HCT116 (cell line): ENCODE results near the gene GUSB. TPM values are rescaled to one million over a fixed set of nuclear protein-coding genes. Genes with fewer than 3 reads are reported as not detected.

Experiments
- ATAC-seq: fragments of 200-7000 bp; cut with Tn5 transposase; 2 replicates; pipeline ENCODE4 v1.9.1; 2020; ENCODE audit warnings: mild to moderate bottlenecking, moderate library complexity
- BruUV-seq: library from RNA; stranded (reverse); fragments of 400-500 nt; replicated peaks from 2 replicates; lab custom pipeline; 2021; lab: Mats Ljungman, UMichigan
- CTCF ChIA-PET: fragments of 300-600 bp; sonication (Branson Sonifier 250); formaldehyde crosslinking; loops from one replicate; lab custom pipeline; 2021; ENCODE audit warnings: antibody characterized with exemption; lab: Charles Lee
- POLR2A ChIA-PET: fragments of 300-600, 350-600 bp; sonication (Branson Sonifier 250); formaldehyde crosslinking; loops from one replicate; lab custom pipeline; 2021; ENCODE audit warnings: antibody characterized with exemption; lab: Charles Lee
- RAD21 ChIA-PET, 2 experiments: fragments of 300-600 bp; sonication (Branson Sonifier 250); formaldehyde crosslinking; loops; one replicate each; lab custom pipeline; 2023; ENCODE audit warnings: low total read pairs in 2 of 2; ENCODE audit not compliant: uncharacterized antibody in 2 of 2, unreplicated experiment in 2 of 2, low non-redundant PET in 1 of 2; lab: Charles Lee
- DNase-seq: peaks from one replicate; pipeline ENCODE4 v3.0.0-alpha.2; 2010; ENCODE audit warnings: low read depth, low spot score
- H2AFZ ChIP-seq: fragments of 200-600 bp; shearing (Covaris generic), sonication (generic); 2 replicates; pipeline ENCODE4 v1.6.1; 2017; ENCODE audit warnings: low read depth, mixed run types, mixed read lengths, antibody characterized with exemption, low read length; ENCODE audit not compliant: poor library complexity, severe bottlenecking
- H3K27ac ChIP-seq: 2 replicates; pipeline ENCODE4 v1.5.1; 2012; ENCODE audit warnings: low read depth, low read length
- H3K27me3 ChIP-seq: fragments of 200-600 bp; sonication (generic); 2 replicates; pipeline ENCODE4 v1.6.1; 2016; ENCODE audit warnings: mixed run types, low read length, mixed read lengths; ENCODE audit not compliant: insufficient read depth
- H3K36me3 ChIP-seq, 2 experiments: fragments of 200-500 bp in 1 of 2; fragments of 200-600 bp in 1 of 2; sonication (Bioruptor generic) in 1 of 2; sonication (generic) in 1 of 2; 2 replicates each; pipeline versions ENCODE4 v1.5.1 to v1.6.1; 2014 to 2016; ENCODE audit warnings: low read length in 2 of 2, inconsistent platforms in 1 of 2, mixed read lengths in 1 of 2, mixed run types in 1 of 2; ENCODE audit not compliant: insufficient read depth in 2 of 2, control insufficient read depth in 1 of 2
- H3K4me1 ChIP-seq, 2 experiments: fragments of 200-600 bp in 1 of 2; sonication (generic) in 1 of 2; 2 replicates each; pipeline versions ENCODE4 v1.5.1 to v1.6.1; 2012 to 2017; ENCODE audit warnings: low read length in 2 of 2, inconsistent platforms in 1 of 2, mild to moderate bottlenecking in 1 of 2, mixed read lengths in 1 of 2, mixed run types in 1 of 2, moderate library complexity in 1 of 2; ENCODE audit not compliant: insufficient read depth in 2 of 2, control insufficient read depth in 1 of 2
- H3K4me2 ChIP-seq: fragments of 200-600 bp; sonication (generic); 2 replicates; pipeline ENCODE4 v1.6.1; 2017; ENCODE audit warnings: mixed run types, low read length, mixed read lengths
- H3K4me3 ChIP-seq, 2 experiments: fragments of 200-600 bp in 1 of 2; sonication (generic) in 1 of 2; replicated peaks in 1 of 2; 2 replicates each; pipeline ENCODE4 v1.5.1; 2011 to 2016; ENCODE audit warnings: low read length in 2 of 2, control low read depth in 1 of 2, low read depth in 1 of 2, mild to moderate bottlenecking in 1 of 2, mixed read lengths in 1 of 2, mixed run types in 1 of 2
- H3K79me2 ChIP-seq: fragments of 200-600 bp; sonication (generic); 2 replicates; pipeline ENCODE4 v1.6.1; 2017; ENCODE audit warnings: mild to moderate bottlenecking, mixed run types, low read length, moderate library complexity, mixed read lengths; ENCODE audit not compliant: insufficient read depth
- H3K9ac ChIP-seq: fragments of 200-600 bp; sonication (generic); 2 replicates; pipeline ENCODE4 v1.6.1; 2016; ENCODE audit warnings: low read length, mixed read lengths
- H3K9me2 ChIP-seq: fragments of 200-600 bp; sonication (generic), shearing (Covaris generic); 2 replicates; pipeline ENCODE4 v1.6.1; 2017; ENCODE audit warnings: mixed run types, mild to moderate bottlenecking, moderate library complexity; ENCODE audit not compliant: insufficient read depth
- H3K9me3 ChIP-seq, 2 experiments: fragments of 200-500 bp in 1 of 2; fragments of 200-600 bp in 1 of 2; sonication (Bioruptor generic) in 1 of 2; sonication (generic) in 1 of 2; 2 replicates each; pipeline ENCODE4 v1.6.1; 2014 to 2017; ENCODE audit warnings: low read length in 2 of 2, mixed read lengths in 2 of 2, inconsistent platforms in 1 of 2, low read depth in 1 of 2, mild to moderate bottlenecking in 1 of 2, mixed run types in 1 of 2, moderate library complexity in 1 of 2; ENCODE audit not compliant: control insufficient read depth in 1 of 2, insufficient read depth in 1 of 2
- H4K20me1 ChIP-seq: fragments of 200-600 bp; sonication (generic), shearing (Covaris generic); 2 replicates; pipeline ENCODE4 v1.6.1; 2017; ENCODE audit warnings: mixed run types, mild to moderate bottlenecking, moderate library complexity; ENCODE audit not compliant: insufficient read depth
- JUND ChIP-seq: IDR thresholded peaks from 2 replicates; pipeline ENCODE4 v1.6.1; 2012
- intact Hi-C: fragments of 100-400 bp; cut with micrococcal nuclease; formaldehyde crosslinking; loops from 2 replicates; pipeline ENCODE4 v1.10.0; 2022
- total RNA-seq: library from RNA; stranded (reverse); gene quantifications from one replicate; pipeline ENCODE4 v1.2.1, GENCODE V29; 2021; ENCODE audit not compliant: unreplicated experiment
- TF ChIP-seq, protein P1 (sequence below), 3 experiments: fragments of 200-600 bp in 1 of 3; sonication (generic) in 1 of 3; IDR thresholded peaks in 2 of 3; conservative IDR thresholded peaks in 1 of 3; 2 replicates each; pipeline ENCODE4 v1.5.1; 2012 to 2017; ENCODE audit warnings: low read depth in 2 of 3, low read length in 2 of 3, antibody characterized with exemption in 1 of 3, borderline replicate concordance in 1 of 3, control low read depth in 1 of 3, mild to moderate bottlenecking in 1 of 3, mixed read lengths in 1 of 3, mixed run types in 1 of 3, moderate library complexity in 1 of 3; ENCODE audit not compliant: insufficient read depth in 1 of 3
- TF ChIP-seq, protein P2 (sequence below): IDR thresholded peaks from 2 replicates; pipeline ENCODE4 v1.6.1; 2012

GUSB gene
- total RNA-seq, 1 experiment from 2014 or later, result 31.5 TPM

DNA sequence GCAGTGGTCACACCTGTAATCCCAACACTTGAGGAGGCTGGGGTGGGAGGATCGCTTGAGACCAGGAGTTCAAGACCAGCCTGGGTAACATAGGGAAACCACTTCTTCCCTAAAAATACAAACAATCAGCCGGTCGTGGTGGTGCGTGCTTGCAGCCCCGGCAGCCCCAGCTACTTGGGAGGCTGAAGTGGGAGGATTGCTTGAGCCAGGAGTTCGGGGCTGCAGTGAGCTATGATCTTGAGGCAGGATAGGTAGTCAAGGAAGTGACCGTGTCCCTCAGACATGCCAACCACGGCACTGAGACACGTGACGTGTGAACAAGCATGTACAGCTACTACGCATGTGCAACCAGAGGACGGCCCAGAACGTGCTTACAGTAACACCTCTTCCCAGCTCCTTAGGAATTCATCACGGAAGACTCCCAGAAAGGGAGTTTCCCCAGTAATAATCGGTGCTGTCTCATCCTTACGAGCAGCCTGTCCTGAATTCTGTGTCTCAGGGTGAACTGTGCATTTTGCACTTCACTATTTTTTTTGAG, 5.3 kb downstream of the GUSB start:
- Histone ChIP-seq H3K27me3 (no peaks in the 10 kb centered on the region), H3K4me1 (peaks cover 7 to 9% of the 10 kb centered on the region in 2 experiments; a peak in 3 of 4 replicates), H4K20me1 (no peaks in the 10 kb centered on the region), H3K79me2 (peaks cover 34% of the 10 kb centered on the region), H3K9me2 (no peaks in the 10 kb centered on the region), H2AFZ (no peak overlapping the region), H3K36me3 (peaks cover 11 to 25% of the 10 kb centered on the region in 2 experiments; a peak in 3 of 4 replicates), H3K9me3 (no peaks in the 10 kb centered on the region), H3K4me2 (no peak overlapping the region), H3K27ac (no peak overlapping the region), H3K9ac (no peak overlapping the region), H3K4me3 (no peak overlapping the region)
- RAD21 ChIA-PET, result no interaction called here
- no peak for DNase-seq
- POLR2A ChIA-PET, result no interaction called here
- intact Hi-C loops, result no loop called here
- BruUV-seq, result no TSS peak
- CTCF ChIA-PET, result no interaction called here
- TF ChIP-seq, protein P1, sequence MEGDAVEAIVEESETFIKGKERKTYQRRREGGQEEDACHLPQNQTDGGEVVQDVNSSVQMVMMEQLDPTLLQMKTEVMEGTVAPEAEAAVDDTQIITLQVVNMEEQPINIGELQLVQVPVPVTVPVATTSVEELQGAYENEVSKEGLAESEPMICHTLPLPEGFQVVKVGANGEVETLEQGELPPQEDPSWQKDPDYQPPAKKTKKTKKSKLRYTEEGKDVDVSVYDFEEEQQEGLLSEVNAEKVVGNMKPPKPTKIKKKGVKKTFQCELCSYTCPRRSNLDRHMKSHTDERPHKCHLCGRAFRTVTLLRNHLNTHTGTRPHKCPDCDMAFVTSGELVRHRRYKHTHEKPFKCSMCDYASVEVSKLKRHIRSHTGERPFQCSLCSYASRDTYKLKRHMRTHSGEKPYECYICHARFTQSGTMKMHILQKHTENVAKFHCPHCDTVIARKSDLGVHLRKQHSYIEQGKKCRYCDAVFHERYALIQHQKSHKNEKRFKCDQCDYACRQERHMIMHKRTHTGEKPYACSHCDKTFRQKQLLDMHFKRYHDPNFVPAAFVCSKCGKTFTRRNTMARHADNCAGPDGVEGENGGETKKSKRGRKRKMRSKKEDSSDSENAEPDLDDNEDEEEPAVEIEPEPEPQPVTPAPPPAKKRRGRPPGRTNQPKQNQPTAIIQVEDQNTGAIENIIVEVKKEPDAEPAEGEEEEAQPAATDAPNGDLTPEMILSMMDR (IDR thresholded peaks at IDR 0.05 in 2 of 3, conservative IDR thresholded peaks at IDR 0.05 in 1 of 3; ENCODE audit: borderline replicate concordance in 1 of 3, insufficient read depth in 1 of 3, low read depth in 2 of 3, low read length in 2 of 3), result no peak
- TF ChIP-seq JUND, result no peak
- no peak for ATAC-seq

DNA sequence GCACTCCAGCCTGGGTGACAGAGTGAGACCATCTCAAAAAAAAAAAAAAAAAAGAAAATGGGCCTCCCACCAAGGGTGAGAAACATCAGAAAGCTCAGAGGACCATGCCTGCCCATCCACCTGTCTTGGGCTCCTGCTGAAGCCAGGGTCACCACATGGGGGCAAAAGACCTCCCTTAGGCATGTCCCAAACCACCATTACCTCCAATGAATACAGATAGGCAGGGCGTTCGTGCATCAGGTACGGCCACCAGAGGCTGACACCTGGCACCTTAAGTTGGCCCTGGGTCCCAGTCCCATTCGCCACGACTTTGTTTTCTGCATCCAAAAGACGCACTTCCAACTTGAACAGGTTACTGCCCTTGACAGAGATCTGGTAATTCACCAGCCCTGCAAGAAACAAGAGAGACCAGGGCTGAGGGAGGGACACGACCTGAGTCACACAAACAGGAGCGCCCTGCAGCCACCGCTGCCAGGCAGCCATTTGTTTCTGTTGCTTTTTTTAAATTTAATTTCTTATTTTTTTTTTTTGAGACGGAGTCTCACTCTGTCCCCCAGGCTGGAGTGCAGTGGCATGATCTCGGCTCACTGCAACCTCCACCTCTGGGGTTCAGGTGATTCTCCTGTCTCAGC, 6.1 kb downstream of the GUSB start:
- intact Hi-C loops, result no loop called here
- Histone ChIP-seq H3K27ac (no peak overlapping the region), H3K9me2 (no peaks in the 10 kb centered on the region), H3K4me1 (peaks cover 7% of the 10 kb centered on the region in 2 experiments; a peak in 3 of 4 replicates), H2AFZ (no peak overlapping the region), H3K4me3 (no peak overlapping the region), H3K36me3 (peaks cover 13 to 27% of the 10 kb centered on the region in 2 experiments; a peak in 3 of 4 replicates), H3K9me3 (no peaks in the 10 kb centered on the region), H3K79me2 (peaks cover 26% of the 10 kb centered on the region), H4K20me1 (no peaks in the 10 kb centered on the region), H3K27me3 (no peaks in the 10 kb centered on the region), H3K4me2 (no peak overlapping the region), H3K9ac (no peak overlapping the region)
- ChIA-PET RAD21 (no interaction called here), POLR2A (no interaction called here), CTCF (interaction anchor here (0.7 kb wide), 1 partner anchor 12 kb away, joined by 3 read pairs; no protein-coding TSS in a partner anchor)
- TF ChIP-seq, protein P2, sequence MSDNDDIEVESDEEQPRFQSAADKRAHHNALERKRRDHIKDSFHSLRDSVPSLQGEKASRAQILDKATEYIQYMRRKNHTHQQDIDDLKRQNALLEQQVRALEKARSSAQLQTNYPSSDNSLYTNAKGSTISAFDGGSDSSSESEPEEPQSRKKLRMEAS, result no peak
- TF ChIP-seq, protein P1 (IDR thresholded peaks at IDR 0.05 in 2 of 3, conservative IDR thresholded peaks at IDR 0.05 in 1 of 3; ENCODE audit: borderline replicate concordance in 1 of 3, insufficient read depth in 1 of 3, low read depth in 2 of 3, low read length in 2 of 3), result 0 out of 6 replicates have a peak, but pooled peaks of 2 of the 3 experiments have one; percentile 9 to 14
- ATAC-seq, result peak; percentile 41; the same call in 1 of the 2 replicates
- no peak for DNase-seq
- no TSS peak for BruUV-seq
